H1 (cell line): ENCODE data around the gene MAPRE2. TPM values are rescaled to one million over a fixed set of nuclear protein-coding genes. Genes with fewer than 3 reads are reported as not detected.

Experiments
- CEBPB ChIP-seq: IDR thresholded peaks from 2 replicates; pipeline ENCODE4 v1.6.1; 2012; ENCODE audit warnings: low read depth, low read length
- E2F6 ChIP-seq: IDR thresholded peaks from 2 replicates; pipeline ENCODE4 v1.6.1; 2012; ENCODE audit warnings: inconsistent platforms
- GABPA ChIP-seq: IDR thresholded peaks from 2 replicates; pipeline ENCODE4 v1.6.1; 2011; ENCODE audit warnings: mild to moderate bottlenecking, low read length, moderate library complexity, borderline replicate concordance; ENCODE audit not compliant: insufficient read depth
- NRF1 ChIP-seq: IDR thresholded peaks from 2 replicates; pipeline ENCODE4 v1.6.1; 2011; ENCODE audit warnings: mild to moderate bottlenecking, low read depth, low read length, improper control_type of control experiment
- polyA plus RNA-seq, 7 experiments: library from polyadenylated mRNA; depleted of rRNA in 3 of 7; stranded (reverse) in 5 of 7; unstranded in 2 of 7; fragments of >200 nt in 5 of 7; fragments of 200-250 nt in 2 of 7; gene quantifications; 1 replicate in 5 of 7; 2 replicates in 1 of 7; 4 replicates in 1 of 7; pipeline versions ENCODE4 v1.2.1 to v1.2.3, GENCODE V29; 2011 to 2013; ENCODE audit warnings: missing spikeins in 2 of 7, mixed read lengths in 2 of 7
- total RNA-seq: library from RNA; stranded (reverse); fragmentation: NEBNext Ultra II Directional; extraction: Animal tissue kit (Norgen Biotek cat#: 25700); gene quantifications from 2 replicates; pipeline ENCODE4 v1.2.1, GENCODE V29; 2021

MAPRE2 gene
- total and polyA plus RNA-seq, 2 of the 8 experiments (the other 6 are each of a cell fraction or from before 2014, with no cell fraction given) = 32.6 to 33.1 TPM

GRCh38 chr18:35097763-35098162 is 56.5 kb downstream of the MAPRE2 start (continued):
- TF ChIP-seq E2F6 (no peak), GABPA (no peak), CEBPB (no peak), NRF1 (no peak)
- TF ChIP-seq, all 59 proteins: peak for 0
